ENCODE data around the gene AP1G2. TPM values are rescaled to one million over a fixed set of nuclear protein-coding genes. Genes with fewer than 3 reads are reported as not detected.

The AP1G2 gene
- total and polyA plus RNA-seq, 2 of the 13 experiments (the other 11 are each of a cell fraction or from before 2014, with no cell fraction given) = 96.9 to 611 TPM

DNA sequence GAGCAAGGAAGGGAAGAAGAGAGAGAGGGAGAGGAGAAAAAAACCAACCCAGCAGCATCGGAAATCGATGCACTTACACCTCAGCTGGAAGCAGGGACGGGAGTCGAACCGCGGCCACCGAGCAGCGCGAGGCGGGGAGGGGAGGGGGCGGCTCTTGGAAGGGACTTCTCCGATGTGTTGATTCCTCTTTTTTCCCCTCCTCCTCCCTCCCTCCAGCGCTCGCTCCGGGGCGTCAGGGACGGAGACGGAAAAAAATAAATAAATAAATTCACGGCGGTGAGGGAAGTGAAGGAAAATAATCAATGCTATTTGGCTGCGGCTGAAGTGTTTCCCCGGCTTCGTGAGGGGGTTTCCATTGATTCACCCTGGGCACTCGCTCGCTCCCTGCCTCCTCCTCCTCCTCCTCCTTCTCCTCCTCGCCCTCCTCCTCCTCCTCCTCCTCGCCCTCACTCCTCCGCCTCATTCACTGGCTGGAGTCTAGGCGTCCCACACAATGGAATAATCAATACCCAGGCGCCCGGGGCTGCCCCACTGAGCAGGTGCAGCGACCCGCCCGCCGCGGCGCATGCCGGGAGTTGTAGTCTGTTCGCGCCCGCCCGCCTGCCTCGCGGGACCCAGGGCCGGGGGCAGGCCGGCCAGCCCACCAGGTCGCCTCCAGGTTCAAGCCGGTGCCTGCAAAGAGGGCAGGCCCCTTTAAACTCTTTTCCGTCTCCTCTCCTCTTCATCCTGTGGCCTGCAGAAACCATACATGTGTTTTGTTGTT lies 16.1 kb downstream of the AP1G2 start, which contains the start of gene ZFHX2 (continued):
- TF ChIP-seq, protein P1, sequence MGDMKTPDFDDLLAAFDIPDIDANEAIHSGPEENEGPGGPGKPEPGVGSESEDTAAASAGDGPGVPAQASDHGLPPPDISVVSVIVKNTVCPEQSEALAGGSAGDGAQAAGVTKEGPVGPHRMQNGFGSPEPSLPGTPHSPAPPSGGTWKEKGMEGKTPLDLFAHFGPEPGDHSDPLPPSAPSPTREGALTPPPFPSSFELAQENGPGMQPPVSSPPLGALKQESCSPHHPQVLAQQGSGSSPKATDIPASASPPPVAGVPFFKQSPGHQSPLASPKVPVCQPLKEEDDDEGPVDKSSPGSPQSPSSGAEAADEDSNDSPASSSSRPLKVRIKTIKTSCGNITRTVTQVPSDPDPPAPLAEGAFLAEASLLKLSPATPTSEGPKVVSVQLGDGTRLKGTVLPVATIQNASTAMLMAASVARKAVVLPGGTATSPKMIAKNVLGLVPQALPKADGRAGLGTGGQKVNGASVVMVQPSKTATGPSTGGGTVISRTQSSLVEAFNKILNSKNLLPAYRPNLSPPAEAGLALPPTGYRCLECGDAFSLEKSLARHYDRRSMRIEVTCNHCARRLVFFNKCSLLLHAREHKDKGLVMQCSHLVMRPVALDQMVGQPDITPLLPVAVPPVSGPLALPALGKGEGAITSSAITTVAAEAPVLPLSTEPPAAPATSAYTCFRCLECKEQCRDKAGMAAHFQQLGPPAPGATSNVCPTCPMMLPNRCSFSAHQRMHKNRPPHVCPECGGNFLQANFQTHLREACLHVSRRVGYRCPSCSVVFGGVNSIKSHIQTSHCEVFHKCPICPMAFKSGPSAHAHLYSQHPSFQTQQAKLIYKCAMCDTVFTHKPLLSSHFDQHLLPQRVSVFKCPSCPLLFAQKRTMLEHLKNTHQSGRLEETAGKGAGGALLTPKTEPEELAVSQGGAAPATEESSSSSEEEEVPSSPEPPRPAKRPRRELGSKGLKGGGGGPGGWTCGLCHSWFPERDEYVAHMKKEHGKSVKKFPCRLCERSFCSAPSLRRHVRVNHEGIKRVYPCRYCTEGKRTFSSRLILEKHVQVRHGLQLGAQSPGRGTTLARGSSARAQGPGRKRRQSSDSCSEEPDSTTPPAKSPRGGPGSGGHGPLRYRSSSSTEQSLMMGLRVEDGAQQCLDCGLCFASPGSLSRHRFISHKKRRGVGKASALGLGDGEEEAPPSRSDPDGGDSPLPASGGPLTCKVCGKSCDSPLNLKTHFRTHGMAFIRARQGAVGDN (CRISPR knock-in tag; IDR thresholded peaks at IDR 0.05) = peak; percentile 88
- TF ChIP-seq YY1 (IDR thresholded peaks at IDR 0.05; ENCODE audit: insufficient read depth, insufficient replicate concordance, low read depth, low read length) (peak; percentile 88), PAWR (CRISPR knock-in tag; IDR thresholded peaks at IDR 0.05; ENCODE audit: borderline replicate concordance) (no peak), ZNF136 (CRISPR knock-in tag; IDR thresholded peaks at IDR 0.05; ENCODE audit: low read depth) (peak; percentile 80; the same call in 1 of the 2 replicates), FOXP1 (IDR thresholded peaks at IDR 0.05) (no peak), FOXP1 (CRISPR knock-in tag; IDR thresholded peaks at IDR 0.05) (no peak), MIER3 (CRISPR knock-in tag; IDR thresholded peaks at IDR 0.05; ENCODE audit: borderline replicate concordance) (0 out of 2 replicates have a peak, but pooled peaks have one; percentile 49), JUND (CRISPR knock-in tag; IDR thresholded peaks at IDR 0.05) (no peak), JUN (CRISPR knock-in tag; IDR thresholded peaks at IDR 0.05) (0 out of 2 replicates have a peak, but pooled peaks have one; percentile 9), ZNF672 (CRISPR knock-in tag; IDR thresholded peaks at IDR 0.05) (no peak), ZNF619 (CRISPR knock-in tag; IDR thresholded peaks at IDR 0.05) (no peak)
- TF ChIP-seq, protein P2, sequence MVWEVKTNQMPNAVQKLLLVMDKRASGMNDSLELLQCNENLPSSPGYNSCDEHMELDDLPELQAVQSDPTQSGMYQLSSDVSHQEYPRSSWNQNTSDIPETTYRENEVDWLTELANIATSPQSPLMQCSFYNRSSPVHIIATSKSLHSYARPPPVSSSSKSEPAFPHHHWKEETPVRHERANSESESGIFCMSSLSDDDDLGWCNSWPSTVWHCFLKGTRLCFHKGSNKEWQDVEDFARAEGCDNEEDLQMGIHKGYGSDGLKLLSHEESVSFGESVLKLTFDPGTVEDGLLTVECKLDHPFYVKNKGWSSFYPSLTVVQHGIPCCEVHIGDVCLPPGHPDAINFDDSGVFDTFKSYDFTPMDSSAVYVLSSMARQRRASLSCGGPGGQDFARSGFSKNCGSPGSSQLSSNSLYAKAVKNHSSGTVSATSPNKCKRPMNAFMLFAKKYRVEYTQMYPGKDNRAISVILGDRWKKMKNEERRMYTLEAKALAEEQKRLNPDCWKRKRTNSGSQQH (CRISPR knock-in tag; IDR thresholded peaks at IDR 0.05; ENCODE audit: low read depth) = peak; percentile 97
- TF ChIP-seq, protein P3, sequence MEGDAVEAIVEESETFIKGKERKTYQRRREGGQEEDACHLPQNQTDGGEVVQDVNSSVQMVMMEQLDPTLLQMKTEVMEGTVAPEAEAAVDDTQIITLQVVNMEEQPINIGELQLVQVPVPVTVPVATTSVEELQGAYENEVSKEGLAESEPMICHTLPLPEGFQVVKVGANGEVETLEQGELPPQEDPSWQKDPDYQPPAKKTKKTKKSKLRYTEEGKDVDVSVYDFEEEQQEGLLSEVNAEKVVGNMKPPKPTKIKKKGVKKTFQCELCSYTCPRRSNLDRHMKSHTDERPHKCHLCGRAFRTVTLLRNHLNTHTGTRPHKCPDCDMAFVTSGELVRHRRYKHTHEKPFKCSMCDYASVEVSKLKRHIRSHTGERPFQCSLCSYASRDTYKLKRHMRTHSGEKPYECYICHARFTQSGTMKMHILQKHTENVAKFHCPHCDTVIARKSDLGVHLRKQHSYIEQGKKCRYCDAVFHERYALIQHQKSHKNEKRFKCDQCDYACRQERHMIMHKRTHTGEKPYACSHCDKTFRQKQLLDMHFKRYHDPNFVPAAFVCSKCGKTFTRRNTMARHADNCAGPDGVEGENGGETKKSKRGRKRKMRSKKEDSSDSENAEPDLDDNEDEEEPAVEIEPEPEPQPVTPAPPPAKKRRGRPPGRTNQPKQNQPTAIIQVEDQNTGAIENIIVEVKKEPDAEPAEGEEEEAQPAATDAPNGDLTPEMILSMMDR (CRISPR knock-in tag; IDR thresholded peaks at IDR 0.05) = no peak
- TF ChIP-seq, protein P4, sequence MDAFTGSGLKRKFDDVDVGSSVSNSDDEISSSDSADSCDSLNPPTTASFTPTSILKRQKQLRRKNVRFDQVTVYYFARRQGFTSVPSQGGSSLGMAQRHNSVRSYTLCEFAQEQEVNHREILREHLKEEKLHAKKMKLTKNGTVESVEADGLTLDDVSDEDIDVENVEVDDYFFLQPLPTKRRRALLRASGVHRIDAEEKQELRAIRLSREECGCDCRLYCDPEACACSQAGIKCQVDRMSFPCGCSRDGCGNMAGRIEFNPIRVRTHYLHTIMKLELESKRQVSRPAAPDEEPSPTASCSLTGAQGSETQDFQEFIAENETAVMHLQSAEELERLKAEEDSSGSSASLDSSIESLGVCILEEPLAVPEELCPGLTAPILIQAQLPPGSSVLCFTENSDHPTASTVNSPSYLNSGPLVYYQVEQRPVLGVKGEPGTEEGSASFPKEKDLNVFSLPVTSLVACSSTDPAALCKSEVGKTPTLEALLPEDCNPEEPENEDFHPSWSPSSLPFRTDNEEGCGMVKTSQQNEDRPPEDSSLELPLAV (CRISPR knock-in tag; conservative IDR thresholded peaks at IDR 0.05; ENCODE audit: low read depth) = no peak
- TF ChIP-seq, protein P5, sequence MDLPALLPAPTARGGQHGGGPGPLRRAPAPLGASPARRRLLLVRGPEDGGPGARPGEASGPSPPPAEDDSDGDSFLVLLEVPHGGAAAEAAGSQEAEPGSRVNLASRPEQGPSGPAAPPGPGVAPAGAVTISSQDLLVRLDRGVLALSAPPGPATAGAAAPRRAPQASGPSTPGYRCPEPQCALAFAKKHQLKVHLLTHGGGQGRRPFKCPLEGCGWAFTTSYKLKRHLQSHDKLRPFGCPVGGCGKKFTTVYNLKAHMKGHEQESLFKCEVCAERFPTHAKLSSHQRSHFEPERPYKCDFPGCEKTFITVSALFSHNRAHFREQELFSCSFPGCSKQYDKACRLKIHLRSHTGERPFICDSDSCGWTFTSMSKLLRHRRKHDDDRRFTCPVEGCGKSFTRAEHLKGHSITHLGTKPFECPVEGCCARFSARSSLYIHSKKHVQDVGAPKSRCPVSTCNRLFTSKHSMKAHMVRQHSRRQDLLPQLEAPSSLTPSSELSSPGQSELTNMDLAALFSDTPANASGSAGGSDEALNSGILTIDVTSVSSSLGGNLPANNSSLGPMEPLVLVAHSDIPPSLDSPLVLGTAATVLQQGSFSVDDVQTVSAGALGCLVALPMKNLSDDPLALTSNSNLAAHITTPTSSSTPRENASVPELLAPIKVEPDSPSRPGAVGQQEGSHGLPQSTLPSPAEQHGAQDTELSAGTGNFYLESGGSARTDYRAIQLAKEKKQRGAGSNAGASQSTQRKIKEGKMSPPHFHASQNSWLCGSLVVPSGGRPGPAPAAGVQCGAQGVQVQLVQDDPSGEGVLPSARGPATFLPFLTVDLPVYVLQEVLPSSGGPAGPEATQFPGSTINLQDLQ (CRISPR knock-in tag; IDR thresholded peaks at IDR 0.05) = 0 out of 2 replicates have a peak, but pooled peaks have one; percentile 51
- TF ChIP-seq, protein P6, sequence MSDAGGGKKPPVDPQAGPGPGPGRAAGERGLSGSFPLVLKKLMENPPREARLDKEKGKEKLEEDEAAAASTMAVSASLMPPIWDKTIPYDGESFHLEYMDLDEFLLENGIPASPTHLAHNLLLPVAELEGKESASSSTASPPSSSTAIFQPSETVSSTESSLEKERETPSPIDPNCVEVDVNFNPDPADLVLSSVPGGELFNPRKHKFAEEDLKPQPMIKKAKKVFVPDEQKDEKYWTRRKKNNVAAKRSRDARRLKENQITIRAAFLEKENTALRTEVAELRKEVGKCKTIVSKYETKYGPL (CRISPR knock-in tag; IDR thresholded peaks at IDR 0.05) = no peak; the same call in 1 of the 2 replicates
